Type B pancreatic cell (in vitro differentiated cells): ENCODE results near the gene FRAS1. TPM values are rescaled to one million over a fixed set of nuclear protein-coding genes. Genes with fewer than 3 reads are reported as not detected.
"Not testable (repeated sequence)": the region's sequence is repeated elsewhere in the genome, so short reads cannot be mapped to it uniquely, and the experiment has no call there.

Source experiments
- DNase-seq: peaks from one replicate; pipeline ENCODE4 v3.0.0; 2021; ENCODE audit warnings: mixed read lengths; ENCODE audit not compliant: unreplicated experiment; ENCODE audit errors: extremely low spot score
- H3K27ac Mint-ChIP-seq: 2 replicates; pipeline ENCODE4 v1.8.0; 2021; ENCODE audit warnings: mild to moderate bottlenecking, mixed read lengths
- H3K27me3 Mint-ChIP-seq: 2 replicates; pipeline ENCODE4 v1.8.0; 2021; ENCODE audit warnings: mixed read lengths
- H3K36me3 Mint-ChIP-seq: 2 replicates; pipeline ENCODE4 v1.8.0; 2021; ENCODE audit warnings: mixed read lengths
- H3K4me1 Mint-ChIP-seq: one replicate; pipeline ENCODE4 v1.8.0; 2021; ENCODE audit warnings: mixed read lengths; ENCODE audit not compliant: unreplicated experiment
- H3K4me3 Mint-ChIP-seq: 2 replicates; pipeline ENCODE4 v1.8.0; 2021; ENCODE audit warnings: mild to moderate bottlenecking, mixed read lengths
- H3K9me3 Mint-ChIP-seq: 2 replicates; pipeline ENCODE4 v1.8.0; 2021; ENCODE audit warnings: mixed read lengths
- total RNA-seq: library from RNA; stranded (reverse); gene quantifications from 2 replicates; pipeline ENCODE4 v1.2.1, GENCODE V29; 2021; ENCODE audit warnings: low replicate concordance
- TF ChIP-seq, protein P1 (sequence below): fragments of 200-600 bp; sonication (generic); conservative IDR thresholded peaks from 2 replicates; pipeline ENCODE4 v1.5.0; 2021; ENCODE audit warnings: antibody characterized with exemption, mild to moderate bottlenecking

The FRAS1 gene
- total RNA-seq, 1 donor from 2014 or later = 37.7 TPM

DNA sequence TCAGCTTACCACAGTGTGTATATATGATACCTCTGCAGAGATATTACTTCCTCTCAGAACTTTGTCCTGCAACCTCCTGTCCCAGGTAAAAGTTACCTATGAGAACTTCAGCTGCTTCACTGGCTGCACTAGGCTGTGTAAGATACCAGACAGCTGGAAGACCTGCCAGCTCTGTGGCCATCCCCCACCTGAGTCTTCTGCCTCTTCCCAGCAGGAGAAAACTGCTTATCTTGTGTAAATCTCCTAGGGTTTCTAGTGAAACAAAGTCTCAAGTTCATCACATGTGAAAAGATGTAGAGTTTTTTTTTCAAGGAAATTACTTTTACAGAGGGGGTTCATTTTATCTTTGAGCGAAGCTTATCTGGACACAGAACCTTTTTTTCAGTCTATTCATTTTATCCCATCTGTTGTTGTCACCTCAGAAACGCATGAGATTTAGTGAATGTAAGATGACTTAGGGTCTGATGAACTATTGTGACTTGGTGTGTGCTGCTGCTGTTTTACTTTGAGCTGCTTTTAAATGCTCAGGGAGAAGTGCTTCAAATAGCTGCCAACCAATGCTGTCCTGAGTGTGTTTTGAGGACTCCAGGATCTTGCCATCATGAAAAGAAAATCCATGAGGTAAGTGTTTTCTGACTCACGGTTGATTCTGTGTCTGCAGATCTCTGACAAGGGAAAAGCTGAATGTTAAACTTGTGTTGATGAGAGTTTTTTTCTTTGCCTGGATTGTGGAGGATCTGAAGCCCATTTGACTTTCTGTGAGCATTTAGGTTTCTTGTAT, 187.8 kb downstream of the FRAS1 start:
- Mint-ChIP-seq H3K36me3 (no peaks in the 10 kb centered on the region), H3K9me3 (no peaks in the 10 kb centered on the region), H3K4me1 (peaks cover 15% of the 10 kb centered on the region), H3K27ac (no peak overlapping the region), H3K4me3 (no peak overlapping the region), H3K27me3 (no peaks in the 10 kb centered on the region)
- no peak for DNase-seq
- TF ChIP-seq, protein P1, sequence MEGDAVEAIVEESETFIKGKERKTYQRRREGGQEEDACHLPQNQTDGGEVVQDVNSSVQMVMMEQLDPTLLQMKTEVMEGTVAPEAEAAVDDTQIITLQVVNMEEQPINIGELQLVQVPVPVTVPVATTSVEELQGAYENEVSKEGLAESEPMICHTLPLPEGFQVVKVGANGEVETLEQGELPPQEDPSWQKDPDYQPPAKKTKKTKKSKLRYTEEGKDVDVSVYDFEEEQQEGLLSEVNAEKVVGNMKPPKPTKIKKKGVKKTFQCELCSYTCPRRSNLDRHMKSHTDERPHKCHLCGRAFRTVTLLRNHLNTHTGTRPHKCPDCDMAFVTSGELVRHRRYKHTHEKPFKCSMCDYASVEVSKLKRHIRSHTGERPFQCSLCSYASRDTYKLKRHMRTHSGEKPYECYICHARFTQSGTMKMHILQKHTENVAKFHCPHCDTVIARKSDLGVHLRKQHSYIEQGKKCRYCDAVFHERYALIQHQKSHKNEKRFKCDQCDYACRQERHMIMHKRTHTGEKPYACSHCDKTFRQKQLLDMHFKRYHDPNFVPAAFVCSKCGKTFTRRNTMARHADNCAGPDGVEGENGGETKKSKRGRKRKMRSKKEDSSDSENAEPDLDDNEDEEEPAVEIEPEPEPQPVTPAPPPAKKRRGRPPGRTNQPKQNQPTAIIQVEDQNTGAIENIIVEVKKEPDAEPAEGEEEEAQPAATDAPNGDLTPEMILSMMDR = no peak

DNA sequence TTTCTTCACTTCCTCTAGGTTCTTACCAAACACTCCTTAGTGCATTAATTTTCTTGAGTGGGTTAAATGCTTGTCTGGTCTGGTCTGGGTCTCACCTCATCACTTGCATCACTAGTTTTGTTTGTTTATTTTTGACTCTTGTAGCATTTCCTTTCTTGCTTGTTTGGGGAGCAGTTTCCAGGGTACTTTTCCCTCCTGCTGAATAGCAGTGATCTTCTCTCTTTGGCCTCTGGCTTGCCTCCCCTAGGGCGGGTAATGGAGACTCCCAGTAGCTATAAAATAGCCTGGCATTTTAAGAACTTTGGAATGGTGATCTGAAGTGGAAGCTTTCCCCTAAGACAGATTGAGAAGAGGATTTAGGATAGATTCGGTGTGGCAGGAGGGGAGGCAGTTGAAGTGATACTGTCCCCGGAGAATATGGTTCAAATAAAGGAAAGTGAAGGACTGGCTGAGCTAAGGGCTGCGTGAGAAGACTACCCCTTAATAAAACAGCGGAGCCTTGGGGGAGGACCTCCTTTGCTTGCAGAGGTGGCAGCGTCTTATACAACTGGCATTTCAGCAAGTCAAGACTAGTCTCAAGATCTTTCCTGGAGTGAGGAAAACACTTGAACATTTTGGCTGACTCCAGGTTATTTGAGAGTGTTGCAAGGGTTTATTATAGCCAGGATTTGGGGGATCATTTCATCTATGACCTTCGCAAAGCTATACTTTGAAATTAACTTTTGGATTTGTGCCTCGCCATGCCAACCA, 190.6 kb downstream of the FRAS1 start:
- TF ChIP-seq, protein P1 = no peak
- no peak for DNase-seq
- H3K27me3 Mint-ChIP-seq = no peaks in the 10 kb centered on the region
- H3K4me3 Mint-ChIP-seq = no peak overlapping the region
- peaks cover 15% of the 10 kb centered on the region for H3K4me1 Mint-ChIP-seq
- H3K36me3 Mint-ChIP-seq = peaks cover 12% of the 10 kb centered on the region
- H3K9me3 Mint-ChIP-seq = peaks cover 5% of the 10 kb centered on the region
- H3K27ac Mint-ChIP-seq = no peak overlapping the region

DNA sequence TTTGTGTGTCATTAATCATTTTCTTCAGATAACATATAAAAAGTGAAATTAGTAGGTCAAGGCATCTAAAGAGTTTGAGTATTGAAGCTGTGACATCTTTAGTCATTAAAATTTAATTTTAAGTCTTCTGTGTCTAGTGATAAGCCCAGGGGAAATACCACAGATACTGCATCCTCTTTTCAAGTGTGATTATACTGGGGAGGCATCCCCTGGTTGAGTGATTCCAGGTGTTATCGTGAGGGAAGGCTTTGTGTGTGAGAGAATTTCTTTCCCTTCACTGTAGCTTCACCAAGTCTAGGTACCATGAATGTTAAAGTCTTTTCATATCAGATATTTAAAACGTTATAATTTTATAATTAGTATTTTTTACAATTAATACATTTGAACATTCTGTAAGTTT, 193.4 kb downstream of the FRAS1 start:
- Mint-ChIP-seq H3K4me1 (peaks cover 8% of the 10 kb centered on the region), H3K9me3 (peaks cover 6% of the 10 kb centered on the region), H3K4me3 (no peak overlapping the region), H3K27ac (no peak overlapping the region), H3K36me3 (peaks cover 24% of the 10 kb centered on the region), H3K27me3 (no peaks in the 10 kb centered on the region)
- DNase-seq = no peak
- TF ChIP-seq, protein P1 = no peak

DNA sequence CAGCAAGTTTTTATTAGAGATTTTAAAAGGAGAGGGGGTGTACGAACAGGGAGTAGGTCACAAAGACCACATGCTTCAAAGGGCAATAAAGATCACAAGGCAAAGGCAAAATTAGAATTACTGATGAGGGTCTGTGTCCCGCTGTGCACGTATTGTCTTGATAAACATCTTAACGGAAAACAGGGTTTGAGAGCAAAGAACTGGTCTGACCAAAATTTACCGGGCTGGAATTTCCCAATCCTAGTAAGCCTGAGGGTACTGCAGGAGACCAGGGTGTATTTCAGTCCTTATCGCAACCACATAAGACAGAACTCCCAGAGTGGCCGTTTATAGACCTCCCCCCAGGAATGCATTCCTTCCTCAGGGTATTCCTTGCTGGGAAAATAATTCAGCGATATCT, 195.7 kb downstream of the FRAS1 start:
- H3K4me3 Mint-ChIP-seq, DNase-seq, H3K9me3 Mint-ChIP-seq, H3K4me1 Mint-ChIP-seq, H3K27me3 Mint-ChIP-seq: not testable (repeated sequence)
- peak overlapping the region; percentile 30 for H3K27ac Mint-ChIP-seq
- H3K36me3 Mint-ChIP-seq = peaks cover 32% of the 10 kb centered on the region

DNA sequence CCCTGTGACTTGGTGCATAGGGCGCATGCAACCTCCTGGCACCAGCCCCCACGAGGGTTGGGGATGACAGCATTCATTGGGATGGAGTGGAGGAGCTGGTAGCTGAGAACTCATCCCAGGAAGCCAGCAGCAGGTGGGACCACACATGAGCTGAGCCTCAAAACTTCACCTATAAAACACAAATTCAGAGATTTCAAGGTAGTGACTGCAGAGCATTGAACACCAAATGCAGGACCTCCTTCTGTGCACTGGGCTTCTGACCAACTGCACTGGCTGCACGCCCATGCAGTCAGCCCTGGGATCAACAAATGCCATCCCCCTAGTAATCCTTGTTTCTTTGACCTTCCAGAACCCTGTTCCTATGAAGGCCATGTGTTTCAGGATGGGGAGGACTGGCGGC, 197.8 kb downstream of the FRAS1 start:
- Mint-ChIP-seq H3K27me3 (no peaks in the 10 kb centered on the region), H3K4me3 (no peak overlapping the region), H3K9me3 (peaks cover 6% of the 10 kb centered on the region), H3K36me3 (peaks cover 32% of the 10 kb centered on the region), H3K4me1 (no peaks in the 10 kb centered on the region), H3K27ac (no peak overlapping the region)
- no peak for DNase-seq
- TF ChIP-seq, protein P1 = no peak

DNA sequence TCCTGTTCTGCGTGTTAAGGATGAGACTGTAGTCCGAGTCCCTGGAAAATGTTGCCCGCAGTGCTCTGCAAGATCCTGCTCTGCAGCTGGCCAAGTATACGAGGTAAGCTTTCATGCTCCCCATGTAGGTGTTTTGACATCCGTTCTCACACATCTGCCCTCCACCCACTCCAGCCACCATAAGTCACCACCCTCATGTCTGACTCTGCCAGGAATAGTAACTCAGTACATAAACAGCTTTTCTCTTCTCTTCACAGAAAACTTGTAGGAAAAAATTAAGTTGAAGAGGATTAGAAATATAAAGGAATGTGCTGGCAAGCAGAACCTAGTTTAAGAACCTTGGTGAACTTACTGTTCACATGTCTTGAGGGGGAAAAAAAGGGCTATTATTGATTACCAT, 207.9 kb downstream of the FRAS1 start:
- H3K4me3 Mint-ChIP-seq = no peak overlapping the region
- H3K27me3 Mint-ChIP-seq = peaks cover 3% of the 10 kb centered on the region
- peaks cover 43% of the 10 kb centered on the region for H3K36me3 Mint-ChIP-seq
- peaks cover 13% of the 10 kb centered on the region for H3K9me3 Mint-ChIP-seq
- H3K27ac Mint-ChIP-seq = no peak overlapping the region
- H3K4me1 Mint-ChIP-seq = peaks cover 21% of the 10 kb centered on the region
- TF ChIP-seq, protein P1 = no peak
- no peak for DNase-seq
